GM10266 (cell line): ENCODE measurements around the gene MARCHF9.

Source experiments
- DNase-seq: peaks from one replicate; pipeline ENCODE4 v3.0.0; 2012; ENCODE audit errors: extremely low spot score
- CTCF ChIP-seq: IDR thresholded peaks from 2 replicates; pipeline ENCODE4 v1.5.1; 2012; ENCODE audit warnings: mild to moderate bottlenecking, low read depth; ENCODE audit not compliant: control insufficient read depth, insufficient read depth; ENCODE audit errors: missing control alignments

Gene MARCHF9

GRCh38 chr12:57741844-57742738, 12.8 kb upstream of the MARCHF9 start:
- peak; percentile 73 for TF ChIP-seq CTCF
- peak; percentile 84 for DNase-seq

GRCh38 chr12:57743769-57744168, 11.1 kb upstream of the MARCHF9 start:
- TF ChIP-seq CTCF = no peak
- DNase-seq = no peak

GRCh38 chr12:57744194-57744776, 10.6 kb upstream of the MARCHF9 start:
- peak; percentile 76 for DNase-seq
- TF ChIP-seq CTCF = no peak

GRCh38 chr12:57744777-57745484, 10.0 kb upstream of the MARCHF9 start, which contains the start of gene TSPAN31:
Gene TSPAN31, plus strand, starts transcription at chr12:57745039. Its CDS starts 116 bp downstream, at chr12:57745155.
- peak; percentile 92 for DNase-seq
- TF ChIP-seq CTCF = no peak

- no peak for TF ChIP-seq CTCF
- no peak for DNase-seq
These were observed 9.4 kb upstream of the MARCHF9 start for GRCh38 chr12:57745485-57745881.

GRCh38 chr12:57746025-57746424, 8.9 kb upstream of the MARCHF9 start:
- no peak for TF ChIP-seq CTCF
- no peak for DNase-seq
